Measurements from ENCODE around the gene TANC1.
"Not testable (repeated sequence)": the region's sequence is repeated elsewhere in the genome, so short reads cannot be mapped to it uniquely, and the experiment has no call there.

TANC1 gene

DNA sequence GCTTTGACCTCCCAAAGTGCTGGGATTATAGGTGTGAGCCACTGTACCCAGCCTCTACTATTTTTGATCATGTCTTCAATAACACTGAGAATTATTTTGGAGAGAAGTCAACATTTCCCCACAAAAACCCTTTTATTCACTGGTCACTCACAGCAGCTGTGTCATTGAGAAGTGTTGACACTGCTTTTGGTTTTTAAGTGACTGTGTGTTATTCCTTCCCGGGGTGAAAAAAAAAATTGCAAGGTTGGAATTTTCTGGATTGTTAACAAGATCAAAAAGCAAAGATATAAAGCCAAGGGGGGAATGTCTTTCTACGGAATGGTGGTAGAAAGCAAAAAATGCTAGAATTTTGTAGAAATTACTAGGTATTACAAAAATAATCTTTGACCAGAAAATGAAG lies 61.5 kb downstream of the TANC1 start:
- no peak for DNase-seq (ENCODE audit: low spot score)

DNA sequence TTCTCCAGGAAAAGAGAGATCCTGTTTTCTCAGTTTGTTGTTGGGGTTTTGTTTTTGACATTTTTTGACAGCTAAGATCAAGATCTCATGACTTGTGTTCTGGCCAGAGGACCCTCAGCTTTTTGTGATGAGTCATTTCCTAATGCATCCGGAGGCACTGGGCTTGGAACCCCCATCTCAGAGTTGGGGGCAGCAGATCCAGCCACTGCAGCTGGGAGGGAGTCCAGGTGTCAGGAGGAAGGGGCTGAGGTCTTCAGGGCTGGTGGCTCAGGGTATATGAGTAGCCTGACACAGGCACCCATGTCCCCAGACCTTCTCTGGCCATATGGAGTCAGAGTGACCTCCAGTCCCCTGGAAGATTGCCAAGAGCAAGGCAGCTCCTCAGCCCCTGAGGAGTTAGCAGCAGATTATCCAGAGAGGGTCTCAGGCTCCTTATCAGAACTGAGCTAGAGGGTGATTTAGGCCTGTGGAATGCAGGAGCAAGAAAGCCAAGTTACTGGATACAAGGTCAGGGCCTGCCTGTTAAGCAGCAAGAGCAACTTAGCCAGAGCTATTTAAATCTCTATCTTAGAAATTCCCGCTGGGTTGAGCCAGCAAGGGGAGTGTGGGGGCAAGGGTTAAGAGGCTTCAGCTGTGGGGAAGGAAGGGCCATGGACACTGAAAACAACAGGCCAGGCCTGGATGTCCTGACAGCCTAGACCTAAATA lies 62.4 kb downstream of the TANC1 start:
- DNase-seq (ENCODE audit: low spot score): peak; percentile 72

DNA sequence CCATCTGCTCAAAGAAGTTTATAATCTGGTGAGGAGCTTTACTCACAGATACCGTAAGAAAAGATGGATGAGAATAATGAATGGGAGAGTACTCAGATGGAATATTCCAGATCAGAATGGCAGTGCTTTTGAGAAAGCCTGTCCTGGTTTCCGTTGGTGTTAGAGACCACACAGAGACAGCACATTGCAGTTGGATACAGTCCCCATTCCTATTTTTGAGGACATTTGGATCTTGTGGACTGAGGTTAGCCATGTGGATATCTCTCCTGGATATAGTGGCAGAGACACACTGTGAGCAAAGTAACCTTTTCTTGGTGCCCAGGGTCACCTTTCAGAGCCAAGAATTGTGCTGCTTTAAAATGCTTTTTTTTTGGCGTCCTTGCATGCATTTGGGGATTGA lies 63.7 kb downstream of the TANC1 start:
- no peak for DNase-seq (ENCODE audit: low spot score)

DNA sequence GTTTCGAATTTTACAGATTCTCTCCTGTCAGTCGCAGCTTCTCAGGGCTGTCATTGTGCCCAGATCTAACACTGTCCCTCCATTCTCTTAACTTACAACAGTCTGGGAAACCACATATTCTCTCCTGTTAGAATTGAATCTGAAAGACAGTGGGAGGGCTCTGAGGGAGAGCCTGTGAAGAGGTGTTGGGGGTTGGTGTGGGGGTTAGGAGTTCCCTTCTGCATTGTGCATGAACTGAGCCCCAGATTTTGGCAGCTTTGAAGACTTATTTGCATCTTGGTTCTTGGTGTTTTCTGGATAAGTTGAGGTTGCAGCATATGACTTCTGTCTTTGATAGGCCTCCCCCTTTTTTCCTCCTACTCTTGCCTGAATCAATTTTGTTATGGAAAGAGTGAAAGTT lies 64.1 kb downstream of the TANC1 start:
- no peak for DNase-seq (ENCODE audit: low spot score)

DNA sequence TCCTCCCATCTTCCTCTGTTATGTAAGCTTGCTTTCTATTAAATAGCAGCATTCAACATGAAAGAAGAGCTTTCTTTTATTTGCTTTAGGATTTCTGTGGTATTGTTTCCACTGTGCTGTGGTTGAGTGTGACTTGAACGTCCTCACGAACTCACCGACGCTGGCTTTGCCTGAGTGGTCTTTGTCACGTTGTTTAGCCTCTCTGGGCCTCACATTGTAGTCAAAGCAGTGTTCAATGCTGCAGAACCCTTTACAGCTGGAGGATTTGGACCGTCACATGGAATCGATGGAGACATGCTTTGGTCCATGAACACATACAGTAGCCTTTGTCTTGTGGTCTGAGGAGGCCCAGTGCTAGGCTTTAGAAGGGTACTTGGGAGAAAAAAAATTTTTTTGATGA lies 66.3 kb downstream of the TANC1 start:
- DNase-seq (ENCODE audit: low spot score): no peak

DNA sequence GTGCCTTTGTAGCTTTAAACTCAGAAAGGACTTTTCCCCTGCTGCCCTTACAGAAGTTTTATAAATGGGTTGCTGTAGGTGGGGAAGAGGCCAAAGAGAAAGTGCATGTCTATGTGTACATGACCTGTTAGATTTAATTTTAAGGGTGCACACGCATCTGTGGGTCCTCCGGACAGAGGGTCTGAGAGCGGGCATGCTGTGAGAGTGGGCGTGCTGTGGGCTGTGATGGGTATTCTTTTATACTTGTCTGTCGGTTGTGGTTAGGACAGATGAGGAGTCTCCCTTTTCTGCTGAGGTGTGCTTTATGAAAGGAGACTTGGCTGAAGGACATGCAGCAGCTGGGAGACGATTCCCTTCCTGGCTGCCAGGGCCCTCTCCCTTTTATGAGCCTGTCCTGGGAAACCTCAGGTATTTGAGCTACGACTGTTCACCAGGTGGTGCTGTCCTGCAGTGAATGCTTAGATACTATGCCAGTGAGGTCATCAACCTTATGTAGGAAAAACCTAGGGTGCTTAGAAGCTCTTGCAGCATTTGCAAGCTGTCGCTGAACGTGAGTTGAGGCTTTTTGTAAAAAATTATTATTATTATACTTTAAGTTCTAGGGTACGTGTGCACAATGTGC lies 67.5 kb downstream of the TANC1 start:
- no peak for DNase-seq (ENCODE audit: low spot score)

DNA sequence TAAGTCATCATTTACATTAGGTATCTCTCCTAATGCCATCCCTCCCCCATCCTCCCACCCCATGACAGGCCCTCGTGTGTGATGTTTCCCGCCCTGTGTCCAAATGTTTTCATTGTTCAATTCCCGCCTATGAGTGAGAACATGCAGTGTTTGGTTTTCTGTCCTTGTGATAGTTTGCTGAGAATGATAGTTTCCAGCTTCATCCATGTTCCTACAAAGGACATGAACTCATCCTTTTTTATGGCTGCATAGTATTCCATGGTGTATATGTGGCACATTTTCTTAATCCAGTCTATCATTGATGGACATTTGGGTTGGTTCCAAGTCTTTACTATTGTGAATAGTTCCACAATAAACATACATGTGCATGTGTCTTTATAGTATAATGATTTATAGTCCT lies 68.0 kb downstream of the TANC1 start:
- DNase-seq (ENCODE audit: low spot score): not testable (repeated sequence)

DNA sequence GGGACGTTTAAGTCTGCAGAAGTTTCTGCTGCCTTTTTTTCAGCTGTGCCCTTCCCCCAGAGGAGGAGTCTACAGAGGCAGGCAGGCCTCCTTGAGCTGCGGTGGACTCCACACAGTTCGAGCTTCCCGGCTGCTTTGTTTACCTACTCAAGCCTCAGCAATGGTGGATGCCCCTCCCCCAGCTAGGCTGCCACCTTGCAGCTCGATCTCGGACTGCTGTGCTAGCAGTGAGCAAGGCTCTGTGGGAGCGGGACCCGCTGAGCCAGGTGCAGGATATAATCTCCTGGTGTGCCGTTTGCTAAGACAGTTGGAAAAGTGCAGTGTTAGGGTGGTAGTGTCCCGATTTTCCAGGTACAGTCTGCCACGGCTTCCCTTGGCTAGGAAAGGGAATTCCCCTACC lies 72.9 kb downstream of the TANC1 start:
- DNase-seq (ENCODE audit: low spot score): not testable (repeated sequence)

DNA sequence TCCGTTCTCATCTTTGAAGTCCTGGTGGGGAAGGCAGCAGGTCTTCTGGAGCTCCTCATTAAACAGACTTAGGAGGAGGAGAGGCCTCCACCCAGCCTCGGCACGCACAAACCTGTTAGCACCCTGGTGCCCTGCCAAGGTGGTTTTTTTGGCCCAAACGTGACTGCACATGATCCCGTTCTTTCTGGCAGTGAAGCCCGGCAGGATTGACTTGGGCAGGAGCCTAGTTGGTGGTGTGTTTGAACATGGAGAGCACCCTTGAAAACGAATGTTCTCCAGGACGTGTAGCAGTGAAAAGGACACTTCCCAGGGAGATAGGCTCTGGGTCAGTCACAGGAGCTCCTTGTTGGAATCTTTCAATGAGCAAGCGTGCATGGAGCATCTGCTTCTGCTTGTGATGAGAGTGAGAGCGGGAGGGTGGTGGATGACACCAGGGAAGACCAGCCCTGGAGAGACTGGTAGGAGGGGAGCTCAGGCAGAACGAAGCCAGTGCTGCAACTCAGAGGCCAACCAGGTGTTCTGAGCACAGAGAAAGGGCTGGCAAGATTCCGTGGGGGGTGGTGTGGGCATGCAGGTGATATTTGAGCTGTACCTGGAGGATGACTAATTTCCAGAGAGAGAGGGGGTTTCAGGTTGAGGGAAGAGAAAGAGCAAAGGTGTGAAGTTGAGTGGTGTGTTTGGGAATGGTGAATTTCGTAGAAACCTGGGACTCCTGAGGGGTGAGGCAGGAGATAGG lies 73.8 kb downstream of the TANC1 start:
- no peak for DNase-seq (ENCODE audit: low spot score)

DNA sequence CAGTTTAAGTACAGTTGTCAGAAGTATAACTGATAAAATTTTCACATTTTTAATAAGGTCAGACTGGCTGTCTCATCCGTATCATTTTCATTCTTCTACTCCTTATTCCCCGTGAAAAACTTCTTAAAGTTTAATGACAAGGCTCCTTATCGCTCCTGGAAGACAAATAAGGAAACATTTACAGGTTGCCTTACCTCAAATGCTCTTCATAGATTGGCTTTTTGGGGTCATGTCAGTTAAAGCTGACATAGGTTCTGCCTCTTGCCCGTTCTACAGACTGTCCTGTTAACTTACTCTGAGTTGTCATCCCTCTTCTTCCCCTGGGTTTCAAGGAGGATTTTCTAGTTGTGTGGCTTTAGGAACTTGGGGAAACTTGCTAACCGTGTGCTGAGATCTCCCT lies 75.3 kb downstream of the TANC1 start:
- DNase-seq (ENCODE audit: low spot score): no peak

DNA sequence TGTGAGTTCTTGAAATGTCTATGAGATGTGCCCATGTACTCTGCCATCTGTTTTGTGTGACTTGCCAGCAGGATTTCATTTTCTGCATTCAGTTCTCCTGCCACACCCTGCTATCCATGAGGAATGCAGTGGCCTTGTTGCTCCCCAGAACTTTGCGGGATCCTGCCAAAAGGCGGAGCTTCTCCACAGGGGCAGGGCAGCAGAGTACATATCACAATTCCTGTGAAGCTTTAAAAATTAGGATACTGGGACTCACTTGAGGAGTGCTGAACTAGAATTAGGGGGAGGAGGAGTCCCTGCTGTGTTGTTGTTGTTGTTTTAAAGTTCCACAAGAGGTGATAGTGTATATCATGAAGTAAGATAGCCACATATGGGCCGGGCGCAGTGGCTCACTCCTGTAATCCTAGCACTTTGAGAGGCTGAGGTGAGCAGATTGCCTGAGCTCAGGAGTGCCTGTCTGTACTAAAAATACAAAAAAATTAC lies 76.4 kb downstream of the TANC1 start:
- no peak for DNase-seq (ENCODE audit: low spot score)

DNA sequence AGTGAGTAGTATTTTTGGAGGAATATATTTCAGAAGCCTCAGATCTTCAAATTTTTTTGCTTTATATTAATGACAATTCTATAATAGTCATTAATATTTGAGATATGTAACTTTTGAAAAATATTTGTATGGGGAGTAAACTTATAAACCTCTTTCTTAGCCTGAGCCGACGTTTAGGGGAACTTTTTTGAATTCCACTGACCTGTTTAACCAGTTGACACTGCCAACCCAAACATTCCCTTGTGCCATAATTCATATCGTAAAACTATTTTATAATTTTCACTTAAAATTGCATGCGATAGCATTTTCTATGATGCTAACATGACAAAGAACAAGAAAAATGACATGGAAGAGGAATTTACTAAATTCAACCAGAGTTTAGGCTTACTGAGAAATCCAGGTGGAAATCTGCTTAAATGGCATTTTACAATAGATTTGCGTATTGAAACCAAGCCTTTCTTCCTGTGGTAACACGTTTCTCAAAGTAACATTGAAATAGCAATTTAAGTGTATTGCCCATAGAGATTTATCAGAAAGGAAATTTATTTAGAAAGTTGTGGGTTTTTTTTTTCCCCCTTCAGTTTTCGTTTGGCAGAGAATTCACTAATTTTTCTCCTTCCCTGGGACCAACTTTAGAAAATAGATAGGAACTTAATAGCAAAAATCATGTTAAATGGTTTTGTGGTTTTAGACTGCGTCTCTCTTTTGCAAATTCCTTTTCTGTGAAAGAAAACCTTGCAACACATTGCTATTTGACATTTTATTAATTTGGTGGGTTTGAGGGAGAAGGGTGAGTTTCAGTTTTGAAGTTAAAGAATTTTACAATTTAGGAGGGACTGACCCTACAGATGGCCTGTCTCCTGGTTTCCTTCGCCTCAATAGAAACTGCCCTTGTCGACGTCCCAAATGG lies 77.4 kb downstream of the TANC1 start:
- DNase-seq (ENCODE audit: low spot score): no peak

DNA sequence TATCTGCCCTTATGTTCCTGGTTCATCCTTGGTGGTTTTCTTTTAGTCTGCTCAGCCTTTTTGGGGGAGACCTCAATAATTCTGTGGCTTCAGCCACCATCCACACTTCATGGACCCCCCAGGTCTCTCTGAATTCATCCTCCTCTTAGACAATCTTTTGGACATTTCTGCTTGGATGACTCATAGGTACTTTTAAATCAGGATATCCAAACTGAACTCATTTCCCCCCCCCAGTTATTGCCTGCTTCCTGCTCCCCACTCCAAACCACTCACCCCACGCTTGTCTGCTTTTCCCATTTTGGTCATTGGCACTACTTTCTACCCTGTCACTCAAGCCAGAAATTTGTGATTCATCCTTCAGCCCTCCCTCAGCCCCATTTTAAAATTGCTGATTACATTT lies 78.5 kb downstream of the TANC1 start:
- peak; percentile 34 for DNase-seq (ENCODE audit: low spot score)

DNA sequence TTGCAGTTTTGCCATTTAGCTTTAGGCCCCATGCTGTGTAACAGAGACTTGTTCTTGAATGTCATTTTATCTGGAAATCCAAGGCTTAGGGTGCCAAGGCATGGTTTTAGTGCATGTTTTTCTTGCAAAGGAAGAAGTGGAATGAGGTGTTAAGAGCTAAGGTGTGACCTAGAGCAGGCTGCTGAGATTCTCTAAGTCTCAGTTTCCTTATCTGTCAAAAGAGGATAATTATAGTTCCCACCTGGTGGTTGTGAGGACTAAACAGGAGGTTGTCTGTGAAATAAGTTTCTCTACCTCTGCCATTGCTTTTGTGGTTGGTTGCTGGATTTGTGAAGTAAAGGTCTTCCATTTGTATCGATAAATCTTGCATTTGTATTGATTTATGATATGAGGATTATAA lies 82.0 kb downstream of the TANC1 start:
- DNase-seq (ENCODE audit: low spot score): no peak

DNA sequence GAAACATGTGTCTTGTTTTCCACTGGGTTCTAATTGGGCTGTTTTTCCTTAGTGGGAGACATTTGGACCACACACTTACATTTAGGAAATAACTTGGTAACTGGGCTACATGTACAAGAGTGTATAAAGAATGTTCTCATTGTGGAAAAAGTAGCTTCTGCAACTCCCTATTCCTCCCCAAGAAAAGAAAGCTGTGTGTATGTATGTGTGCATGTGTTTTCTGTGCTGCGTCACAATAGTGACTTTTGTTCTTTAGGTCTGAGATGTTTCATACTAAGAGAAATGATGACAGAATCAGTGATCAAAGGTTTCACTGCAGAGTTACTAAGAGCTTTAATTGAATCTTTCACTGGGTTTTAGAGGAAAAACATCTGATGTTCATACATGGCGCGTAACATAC lies 82.7 kb downstream of the TANC1 start:
- no peak for DNase-seq (ENCODE audit: low spot score)

DNA sequence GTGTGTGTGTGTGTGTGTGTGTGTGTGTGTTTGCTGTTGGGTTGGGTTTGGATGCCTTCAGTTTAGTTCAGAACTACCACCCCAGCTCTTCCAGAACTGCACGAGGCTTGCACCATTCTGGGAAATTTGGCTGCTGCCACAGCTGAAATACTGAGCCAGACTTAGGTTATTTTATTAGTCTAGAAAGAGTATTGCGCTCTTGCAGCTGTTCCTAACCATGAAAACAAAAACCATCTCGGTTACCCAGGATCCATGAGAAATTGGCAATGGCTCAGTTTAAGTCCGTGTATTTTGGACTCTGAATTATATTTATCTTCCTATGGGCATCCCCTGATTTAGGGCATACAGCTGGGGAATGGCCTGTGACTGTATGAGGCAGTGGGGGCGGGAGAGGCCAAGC lies 83.2 kb downstream of the TANC1 start:
- DNase-seq (ENCODE audit: low spot score): no peak

DNA sequence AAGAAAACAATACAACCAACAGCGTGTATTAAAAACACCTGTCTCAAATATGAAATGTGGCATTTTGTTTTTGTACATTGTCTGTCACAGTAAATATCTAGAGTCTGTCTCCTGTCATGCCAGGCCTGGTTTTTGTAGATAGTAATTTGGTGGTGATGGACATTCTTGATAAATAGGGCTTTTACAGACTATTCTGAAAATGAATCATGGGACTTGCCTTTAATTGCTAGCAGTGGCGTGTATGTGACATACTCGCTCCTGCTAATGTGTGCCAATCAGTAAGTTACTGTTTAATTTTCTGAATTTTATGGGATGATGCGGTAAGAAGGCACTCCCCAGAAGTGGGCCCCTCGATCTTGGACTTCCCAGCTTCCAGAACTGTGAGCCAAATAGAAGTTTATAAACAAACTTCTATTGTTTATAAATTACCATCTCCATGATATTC lies 83.7 kb downstream of the TANC1 start:
- no peak for DNase-seq (ENCODE audit: low spot score)

DNA sequence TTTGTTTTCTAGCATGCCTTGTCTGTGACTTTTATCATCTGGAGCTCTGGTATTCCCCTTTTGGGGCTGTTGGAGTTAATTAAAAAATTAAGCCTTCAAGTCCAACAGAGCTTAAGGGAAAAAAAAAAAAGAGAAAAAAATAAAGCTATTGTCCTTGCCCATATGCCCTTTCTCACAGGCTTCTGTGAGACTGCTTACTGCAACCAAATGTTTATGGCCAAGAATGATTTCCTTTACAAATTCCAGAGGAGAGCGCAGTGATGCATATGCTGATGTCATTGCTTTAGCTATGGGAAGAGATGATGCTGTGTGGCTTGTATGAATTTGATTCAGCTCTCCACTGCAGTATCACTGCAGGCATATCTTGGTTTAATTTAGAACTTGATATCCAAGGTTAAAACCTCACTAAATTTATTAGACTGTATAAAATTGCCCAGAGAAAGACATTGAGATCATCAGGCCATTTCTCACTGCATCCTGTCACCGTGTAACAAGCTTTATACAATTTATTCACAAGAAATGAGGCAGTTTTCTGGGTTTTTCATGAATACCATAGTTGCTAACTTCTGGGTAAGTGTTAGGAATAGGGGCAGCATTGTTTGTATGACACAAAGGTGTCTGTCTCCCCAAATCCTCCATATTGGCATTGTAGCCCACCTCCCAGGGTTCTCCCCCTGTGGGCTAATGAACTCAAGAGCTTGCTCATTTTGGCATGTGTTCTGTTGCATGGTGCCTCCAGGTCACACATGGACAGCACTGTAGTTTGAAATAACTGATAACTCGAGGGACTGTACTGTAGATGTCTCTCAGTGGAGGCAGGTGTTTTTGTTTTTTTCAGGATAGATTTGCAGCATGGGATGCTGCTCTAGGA lies 85.0 kb downstream of the TANC1 start:
- peak; percentile 73 for DNase-seq (ENCODE audit: low spot score)

DNA sequence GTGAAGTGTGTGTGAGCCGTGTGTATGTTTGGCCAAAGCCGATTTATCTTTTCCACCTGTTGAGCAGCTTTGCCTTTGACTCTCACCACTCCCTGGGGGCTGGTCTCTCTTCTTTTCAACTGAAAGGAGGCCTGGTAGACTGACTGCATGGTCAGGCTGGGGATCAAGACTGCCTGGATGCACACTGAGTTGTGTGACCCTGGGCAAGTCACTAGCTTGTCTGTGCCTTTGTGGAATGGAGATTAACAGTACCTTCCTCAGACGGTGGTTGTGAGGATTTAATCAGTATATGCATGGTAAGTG lies 85.5 kb downstream of the TANC1 start:
- DNase-seq (ENCODE audit: low spot score): no peak

DNA sequence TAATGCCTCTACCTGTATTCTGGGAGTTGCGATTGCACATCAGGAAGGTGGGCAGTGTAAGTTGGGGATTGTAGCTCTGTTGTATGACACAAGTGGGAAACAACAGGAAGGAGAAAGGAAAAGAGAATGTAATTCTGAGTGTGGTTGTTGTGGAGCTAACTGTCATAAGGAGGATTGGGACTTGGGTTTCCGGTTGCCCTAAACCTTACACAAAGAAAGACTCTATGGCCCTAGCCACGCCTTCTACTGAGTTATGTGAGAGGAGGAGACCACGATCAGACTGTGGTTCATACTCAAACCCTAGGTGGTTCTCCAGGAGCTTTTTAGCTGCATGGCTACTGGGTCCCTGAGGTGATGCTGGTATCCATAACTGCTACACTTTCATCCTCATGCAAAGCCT lies 86.5 kb downstream of the TANC1 start:
- no peak for DNase-seq (ENCODE audit: low spot score)

DNA sequence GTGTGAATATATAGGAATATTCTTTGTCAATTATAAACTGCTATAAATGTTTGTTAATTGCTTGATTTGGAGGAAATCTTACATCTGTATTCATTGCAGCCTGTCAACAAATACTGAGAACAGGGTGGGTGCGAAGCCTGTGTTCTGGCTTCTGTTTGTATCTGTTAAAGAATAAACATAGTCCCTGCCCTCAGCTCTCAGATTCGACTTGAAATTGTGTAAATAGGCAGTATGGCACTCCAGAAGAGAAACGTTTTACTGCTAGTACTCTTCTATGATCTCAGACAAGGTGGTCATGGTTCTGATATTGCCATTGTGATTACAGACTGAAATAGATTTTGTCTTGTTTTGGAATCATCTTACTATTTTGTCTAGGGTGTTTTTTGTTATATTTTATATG lies 92.1 kb downstream of the TANC1 start:
- DNase-seq (ENCODE audit: low spot score): no peak
